ENCODE measurements around the gene NCLN. TPM values are rescaled to one million over a fixed set of nuclear protein-coding genes. Genes with fewer than 3 reads are reported as not detected.

The NCLN gene
- total RNA-seq, 1 donor from 2014 or later, result 54.6 TPM

DNA sequence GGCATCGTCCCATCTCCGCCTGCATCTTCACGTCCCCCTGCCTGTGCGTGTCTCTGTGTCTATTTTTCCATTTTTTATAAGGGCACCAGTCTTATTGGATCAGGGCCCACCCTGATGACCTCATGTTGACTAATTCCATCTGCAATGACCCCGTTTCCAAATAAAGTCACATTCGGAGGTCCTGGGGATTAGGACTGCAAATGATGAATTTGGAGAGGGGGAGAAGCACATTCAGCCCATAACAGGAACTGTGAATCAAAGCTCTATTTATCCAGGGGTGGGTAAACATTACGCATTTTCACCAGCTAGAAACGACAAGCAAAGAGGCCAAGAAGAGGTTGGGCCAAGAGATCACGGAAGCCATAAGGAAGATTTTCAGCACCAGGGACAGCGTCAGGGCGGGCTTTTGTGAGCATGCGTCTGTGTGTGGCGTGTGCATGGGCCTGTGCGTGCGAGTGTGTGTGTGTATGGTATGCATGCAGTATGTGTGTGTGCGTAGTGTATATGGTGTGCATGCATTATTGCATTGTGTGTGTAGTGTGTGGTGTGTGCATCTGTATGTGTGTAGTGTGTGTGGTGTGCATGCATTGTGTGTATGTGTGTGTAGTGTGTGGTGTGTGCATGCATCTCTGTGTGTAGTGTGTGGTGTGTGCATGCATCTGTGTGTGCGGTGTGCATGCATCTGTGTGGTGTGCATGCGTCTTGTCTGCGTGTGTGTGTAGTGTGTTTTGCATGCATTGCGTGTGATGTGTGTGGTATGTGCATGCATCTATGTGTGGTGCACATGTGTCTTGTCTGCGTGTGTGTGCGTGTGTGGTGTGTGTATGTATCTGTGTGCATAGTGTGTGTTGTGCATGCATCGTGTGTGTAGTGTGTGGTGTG lies 58.3 kb downstream of the NCLN start:
- H3K4me1 Mint-ChIP-seq (ENCODE audit: low read depth), result no peaks in the 10 kb centered on the region
- no peak overlapping the region for H3K27ac Mint-ChIP-seq
- DNase-seq (ENCODE audit: low spot score, unreplicated experiment), result peak; percentile 63
- H3K36me3 Mint-ChIP-seq (ENCODE audit: insufficient read depth), result no peaks in the 10 kb centered on the region
- peaks cover 10% of the 10 kb centered on the region for H3K27me3 Mint-ChIP-seq
- H3K4me3 Mint-ChIP-seq (ENCODE audit: low read depth), result no peak overlapping the region
- H3K9me3 Mint-ChIP-seq (ENCODE audit: low read depth), result no peaks in the 10 kb centered on the region
- TF ChIP-seq, protein P1, sequence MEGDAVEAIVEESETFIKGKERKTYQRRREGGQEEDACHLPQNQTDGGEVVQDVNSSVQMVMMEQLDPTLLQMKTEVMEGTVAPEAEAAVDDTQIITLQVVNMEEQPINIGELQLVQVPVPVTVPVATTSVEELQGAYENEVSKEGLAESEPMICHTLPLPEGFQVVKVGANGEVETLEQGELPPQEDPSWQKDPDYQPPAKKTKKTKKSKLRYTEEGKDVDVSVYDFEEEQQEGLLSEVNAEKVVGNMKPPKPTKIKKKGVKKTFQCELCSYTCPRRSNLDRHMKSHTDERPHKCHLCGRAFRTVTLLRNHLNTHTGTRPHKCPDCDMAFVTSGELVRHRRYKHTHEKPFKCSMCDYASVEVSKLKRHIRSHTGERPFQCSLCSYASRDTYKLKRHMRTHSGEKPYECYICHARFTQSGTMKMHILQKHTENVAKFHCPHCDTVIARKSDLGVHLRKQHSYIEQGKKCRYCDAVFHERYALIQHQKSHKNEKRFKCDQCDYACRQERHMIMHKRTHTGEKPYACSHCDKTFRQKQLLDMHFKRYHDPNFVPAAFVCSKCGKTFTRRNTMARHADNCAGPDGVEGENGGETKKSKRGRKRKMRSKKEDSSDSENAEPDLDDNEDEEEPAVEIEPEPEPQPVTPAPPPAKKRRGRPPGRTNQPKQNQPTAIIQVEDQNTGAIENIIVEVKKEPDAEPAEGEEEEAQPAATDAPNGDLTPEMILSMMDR (IDR thresholded peaks at IDR 0.05; ENCODE audit: unreplicated experiment), result no peak

DNA sequence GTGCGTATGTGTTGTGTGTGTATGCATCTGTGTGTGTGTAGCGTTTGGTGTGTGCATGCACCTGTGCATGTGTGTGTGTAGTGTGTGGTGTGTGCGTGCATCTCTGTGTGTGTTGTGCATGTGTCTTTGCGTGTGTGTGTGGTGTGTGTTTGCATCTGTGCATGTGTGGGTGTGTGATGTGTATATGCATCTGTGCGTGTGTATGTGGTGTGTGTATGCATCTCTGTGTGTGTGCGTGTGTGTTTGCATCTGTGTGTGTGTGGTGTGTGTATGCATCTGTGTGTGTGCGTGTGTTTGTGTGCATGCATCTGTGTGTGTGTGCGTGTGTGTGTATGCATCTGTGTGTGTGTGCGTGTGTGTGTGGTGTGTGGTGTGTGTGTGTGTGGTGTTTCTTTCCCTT lies 59.3 kb downstream of the NCLN start:
- H3K4me1 Mint-ChIP-seq (ENCODE audit: low read depth), result no peaks in the 10 kb centered on the region
- H3K4me3 Mint-ChIP-seq (ENCODE audit: low read depth), result no peak overlapping the region
- peaks cover 7% of the 10 kb centered on the region for H3K27me3 Mint-ChIP-seq
- H3K9me3 Mint-ChIP-seq (ENCODE audit: low read depth), result no peaks in the 10 kb centered on the region
- H3K36me3 Mint-ChIP-seq (ENCODE audit: insufficient read depth), result no peaks in the 10 kb centered on the region
- no peak for DNase-seq (ENCODE audit: low spot score, unreplicated experiment)
- no peak overlapping the region for H3K27ac Mint-ChIP-seq
- TF ChIP-seq, protein P1 (IDR thresholded peaks at IDR 0.05; ENCODE audit: unreplicated experiment), result no peak

DNA sequence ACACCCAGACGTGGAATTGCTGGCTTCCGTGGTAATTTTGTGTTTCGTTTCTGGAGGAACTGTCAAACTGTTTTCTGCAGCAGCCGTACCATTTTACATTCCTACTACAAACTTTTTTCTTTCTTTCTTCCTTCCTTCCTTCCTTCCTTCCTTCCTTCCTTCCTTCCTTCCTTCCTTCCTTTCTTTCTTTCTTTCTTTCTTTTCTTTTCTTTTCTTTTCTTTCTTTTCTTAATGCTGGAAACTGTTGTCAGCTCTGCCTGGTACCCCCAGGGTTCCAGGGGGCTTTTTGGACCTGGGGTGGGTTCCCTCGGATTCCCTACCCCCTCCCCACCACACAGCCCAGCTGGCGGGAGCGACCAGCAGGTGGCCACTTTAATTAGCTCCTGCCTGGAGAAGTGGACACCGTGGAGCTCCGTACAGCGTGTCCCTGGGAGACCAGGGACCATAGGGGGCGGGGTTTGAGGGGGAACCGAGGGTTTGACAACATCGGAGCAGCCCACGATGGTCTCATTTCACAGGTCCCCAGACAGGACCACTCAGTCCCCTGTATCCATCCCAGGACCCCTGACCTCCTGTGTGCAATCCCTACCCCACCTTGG lies 63.1 kb downstream of the NCLN start:
- H3K27me3 Mint-ChIP-seq, result peaks cover 7% of the 10 kb centered on the region
- H3K27ac Mint-ChIP-seq, result no peak overlapping the region
- no peak overlapping the region for H3K4me3 Mint-ChIP-seq (ENCODE audit: low read depth)
- peaks cover 3% of the 10 kb centered on the region for H3K9me3 Mint-ChIP-seq (ENCODE audit: low read depth)
- H3K36me3 Mint-ChIP-seq (ENCODE audit: insufficient read depth), result no peaks in the 10 kb centered on the region
- DNase-seq (ENCODE audit: low spot score, unreplicated experiment), result no peak
- TF ChIP-seq, protein P1 (IDR thresholded peaks at IDR 0.05; ENCODE audit: unreplicated experiment), result no peak
- H3K4me1 Mint-ChIP-seq (ENCODE audit: low read depth), result no peaks in the 10 kb centered on the region

DNA sequence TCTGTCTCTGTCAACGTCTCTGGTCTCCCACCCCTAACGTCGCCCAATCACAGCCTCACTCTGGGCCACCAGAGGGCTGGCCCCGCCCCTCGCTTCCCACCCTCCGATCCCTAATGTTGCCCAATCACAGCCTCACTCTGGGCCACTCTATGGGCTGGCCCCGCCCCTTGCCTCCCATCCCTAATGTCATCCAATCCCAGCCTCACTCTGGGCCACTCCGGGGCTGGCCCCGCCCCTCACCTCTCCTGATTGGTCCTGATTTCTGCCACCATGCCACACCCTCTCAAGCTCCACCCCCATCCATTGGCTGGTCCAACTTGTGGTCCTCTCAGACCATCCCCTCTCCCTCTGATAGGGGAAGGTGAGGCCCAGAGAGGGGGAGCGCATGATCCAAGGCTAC lies 63.7 kb downstream of the NCLN start:
- Mint-ChIP-seq H3K9me3 (ENCODE audit: low read depth) (peaks cover 3% of the 10 kb centered on the region), H3K4me1 (ENCODE audit: low read depth) (no peaks in the 10 kb centered on the region), H3K4me3 (ENCODE audit: low read depth) (no peak overlapping the region), H3K27ac (no peak overlapping the region), H3K27me3 (peaks cover 11% of the 10 kb centered on the region), H3K36me3 (ENCODE audit: insufficient read depth) (no peaks in the 10 kb centered on the region)
- TF ChIP-seq, protein P1 (IDR thresholded peaks at IDR 0.05; ENCODE audit: unreplicated experiment), result no peak
- DNase-seq (ENCODE audit: low spot score, unreplicated experiment), result no peak

DNA sequence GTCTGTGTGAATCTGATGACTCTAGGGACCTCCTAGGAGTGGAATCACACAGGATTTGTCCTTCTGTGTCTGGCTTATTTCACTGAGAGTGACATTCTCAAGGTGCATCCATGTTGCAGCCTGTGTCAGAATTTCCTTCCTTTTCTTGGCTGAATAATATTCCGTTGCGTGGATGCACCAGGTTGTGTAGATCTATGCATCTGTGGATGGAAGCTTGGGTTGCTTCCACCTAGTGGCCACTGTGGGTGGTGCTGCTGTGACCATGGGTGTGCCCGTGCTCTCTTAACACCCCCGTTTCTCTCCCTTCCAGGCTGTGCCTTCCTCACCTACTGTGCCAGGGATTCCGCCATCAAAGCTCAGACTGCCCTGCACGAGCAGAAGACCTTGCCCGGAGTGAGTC lies 64.9 kb downstream of the NCLN start:
- Mint-ChIP-seq H3K4me3 (ENCODE audit: low read depth) (no peak overlapping the region), H3K9me3 (ENCODE audit: low read depth) (peaks cover 3% of the 10 kb centered on the region), H3K27me3 (peaks cover 16% of the 10 kb centered on the region), H3K4me1 (ENCODE audit: low read depth) (no peaks in the 10 kb centered on the region), H3K36me3 (ENCODE audit: insufficient read depth) (no peaks in the 10 kb centered on the region), H3K27ac (no peak overlapping the region)
- no peak for DNase-seq (ENCODE audit: low spot score, unreplicated experiment)
- TF ChIP-seq, protein P1 (IDR thresholded peaks at IDR 0.05; ENCODE audit: unreplicated experiment), result peak; percentile 39

All from progenitor cell of endocrine pancreas (in vitro differentiated cells).